GM18511 (cell line): ENCODE results near the gene LAMA4.

Experiments used
- ATAC-seq: cut with Tn5 transposase; IDR thresholded peaks from one replicate; pipeline ENCODE4 v1.9.1; 2021; ENCODE audit warnings: mild to moderate bottlenecking, moderate library complexity; ENCODE audit not compliant: unreplicated experiment

LAMA4 gene

DNA sequence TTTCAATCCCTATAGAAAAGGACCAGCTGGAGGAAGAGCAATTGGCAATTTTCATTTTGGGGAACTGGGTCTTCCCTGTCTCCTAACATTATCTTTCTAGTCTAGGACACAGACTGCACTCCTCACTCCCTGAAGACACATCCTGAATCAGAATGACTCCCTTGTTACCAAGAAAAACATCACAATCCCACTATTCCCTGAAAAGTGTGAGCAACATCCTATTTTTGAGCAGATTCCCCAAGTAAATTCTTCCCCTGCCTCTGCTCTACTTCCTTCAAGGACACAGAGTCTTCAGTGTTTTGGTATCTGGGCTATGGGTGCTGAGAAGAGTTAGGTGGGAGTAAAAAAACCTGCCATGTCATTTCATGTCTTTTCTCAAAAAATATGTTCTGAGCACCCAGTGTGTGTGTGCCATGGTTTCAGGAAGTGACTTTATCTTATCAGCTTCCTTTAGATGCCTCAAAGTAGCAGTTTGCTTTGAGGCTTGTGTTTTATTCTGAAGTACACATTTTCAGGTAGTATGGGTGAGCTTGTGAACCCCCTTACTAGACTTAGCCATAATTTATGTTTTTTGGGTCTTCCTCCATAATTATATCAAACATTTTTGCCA lies 12.4 kb downstream of the LAMA4 start:
- no peak for ATAC-seq

DNA sequence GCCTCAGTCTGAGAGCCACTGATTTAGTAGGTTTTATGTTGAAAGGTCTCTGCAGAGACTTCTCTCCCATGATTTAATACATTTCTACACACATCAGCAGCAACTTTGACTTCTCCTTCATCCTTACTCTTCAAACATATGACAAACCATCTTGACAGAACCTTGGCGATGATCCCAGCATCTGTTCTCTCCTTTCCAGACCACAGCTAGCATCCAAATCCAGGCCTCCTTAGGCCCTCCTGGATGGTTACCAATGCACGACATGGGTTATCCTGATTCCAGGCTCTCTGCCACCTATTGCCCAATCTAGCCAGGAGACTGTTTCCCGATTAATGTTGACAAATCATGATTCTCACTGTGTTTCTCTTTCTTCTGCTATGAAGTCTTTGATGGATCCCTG lies 16.8 kb downstream of the LAMA4 start:
- no peak for ATAC-seq

DNA sequence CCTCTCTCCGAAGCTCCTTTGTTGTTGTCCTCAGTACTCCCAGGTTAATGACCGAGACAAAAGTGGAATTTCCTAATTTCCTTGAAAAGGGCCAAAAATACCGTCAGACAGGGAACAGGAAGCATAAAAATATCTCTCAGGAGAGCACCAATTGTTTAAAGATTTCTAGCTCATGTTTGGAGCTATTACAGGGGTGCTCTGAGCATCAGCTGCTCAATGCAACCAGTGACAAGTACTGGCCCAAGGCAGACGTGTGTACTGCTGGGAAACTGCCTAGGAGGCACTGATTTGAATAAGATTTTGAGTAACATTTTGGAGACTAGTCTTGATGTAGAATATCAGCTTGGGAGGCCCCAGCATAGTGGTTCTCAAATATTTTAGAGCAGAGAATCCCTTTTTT lies 17.3 kb downstream of the LAMA4 start:
- ATAC-seq: no peak

DNA sequence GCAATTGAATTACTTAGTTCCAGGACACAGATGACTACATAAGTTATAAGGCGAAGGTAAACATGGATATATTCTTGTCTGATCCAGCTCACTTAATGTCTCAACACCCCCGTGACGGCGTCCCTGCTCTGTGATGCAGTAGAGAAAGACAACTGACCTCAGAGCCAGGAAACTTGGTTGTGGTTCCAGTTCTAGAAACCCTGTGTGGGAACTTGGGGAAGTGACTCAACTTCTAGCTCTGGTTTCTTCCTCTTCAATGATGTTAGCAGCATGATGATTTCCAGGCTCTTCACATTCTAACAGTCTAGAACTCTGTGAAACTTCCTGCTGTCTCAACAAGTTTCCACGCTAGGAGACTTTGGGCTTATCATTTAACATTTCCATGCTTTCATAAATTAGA lies 18.4 kb downstream of the LAMA4 start:
- no peak for ATAC-seq

DNA sequence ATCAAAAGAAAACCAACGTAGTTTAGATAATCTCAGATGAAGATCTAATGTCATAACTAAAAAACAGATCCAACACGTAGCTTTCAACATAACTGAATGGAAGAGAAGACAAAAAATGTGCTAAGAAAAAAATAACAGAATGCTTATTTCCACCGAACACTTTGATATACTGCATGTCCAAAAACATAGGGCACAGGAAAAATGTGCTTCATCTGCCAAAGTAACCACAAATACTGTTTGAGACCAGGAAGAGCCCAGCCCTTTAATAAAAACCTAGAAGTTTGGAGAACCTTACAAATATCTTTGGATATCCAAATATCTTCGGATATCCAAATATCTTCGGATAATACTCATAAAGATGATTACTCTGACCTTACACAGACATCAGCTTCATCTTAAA lies 19.8 kb downstream of the LAMA4 start:
- no peak for ATAC-seq

DNA sequence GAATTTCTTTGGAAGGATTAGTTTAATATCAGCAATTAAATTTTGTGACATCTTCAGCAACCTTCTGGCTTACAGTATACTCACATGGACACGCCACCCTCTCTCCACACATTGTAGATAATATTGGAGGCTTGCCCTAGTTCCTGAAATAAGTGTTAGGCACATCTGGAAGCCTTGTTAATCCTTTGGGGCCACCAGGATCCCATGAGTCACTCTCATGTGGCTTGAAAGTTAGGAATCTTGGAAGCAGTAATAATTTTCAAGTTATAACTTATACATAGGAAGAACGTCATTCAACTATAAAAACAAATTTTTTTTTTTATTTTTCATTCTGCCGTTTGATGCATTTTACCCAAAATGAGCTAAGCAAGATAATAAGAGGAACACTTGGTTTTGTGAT lies 20.5 kb downstream of the LAMA4 start:
- ATAC-seq: no peak

DNA sequence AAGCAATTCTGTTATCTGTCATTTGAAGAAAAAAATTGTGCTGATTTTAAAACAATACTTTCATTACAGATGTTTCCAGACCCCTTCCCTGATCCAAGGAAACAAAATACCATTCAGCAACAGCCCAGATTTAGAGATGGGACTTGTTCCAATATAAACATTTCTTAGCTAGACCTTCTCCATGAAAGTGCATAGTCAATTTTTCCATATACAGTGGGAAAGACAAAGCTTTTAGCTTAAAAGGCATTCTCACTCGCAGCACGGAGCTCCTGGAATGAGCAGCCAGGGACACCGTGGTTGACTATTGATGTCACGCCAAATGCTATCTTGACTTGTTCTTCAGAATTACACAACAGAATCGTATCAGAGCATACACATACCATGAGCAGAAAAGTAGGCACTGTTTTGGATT lies 21.5 kb downstream of the LAMA4 start:
- ATAC-seq: no peak

DNA sequence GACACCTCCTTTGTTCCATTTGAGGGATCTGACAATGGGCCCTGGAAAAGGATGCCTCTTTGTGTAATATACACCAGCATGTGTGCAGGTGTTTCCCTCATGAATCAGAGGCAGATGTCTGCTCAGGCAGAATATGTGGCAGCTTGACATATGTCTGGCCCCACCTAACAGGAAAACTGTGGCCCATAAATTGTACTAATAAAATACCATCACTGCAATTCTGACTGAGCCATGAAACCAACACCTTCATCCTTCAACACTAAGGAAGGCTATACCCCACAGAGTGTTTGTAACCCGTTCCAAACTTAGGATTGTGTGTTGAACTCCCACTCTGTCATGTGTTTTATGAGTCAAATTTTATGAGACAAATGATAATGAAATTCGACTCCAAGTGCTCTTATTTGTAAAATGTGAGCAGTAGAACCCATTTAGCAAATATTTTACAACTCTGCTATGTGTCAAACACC lies 22.7 kb downstream of the LAMA4 start:
- no peak for ATAC-seq

DNA sequence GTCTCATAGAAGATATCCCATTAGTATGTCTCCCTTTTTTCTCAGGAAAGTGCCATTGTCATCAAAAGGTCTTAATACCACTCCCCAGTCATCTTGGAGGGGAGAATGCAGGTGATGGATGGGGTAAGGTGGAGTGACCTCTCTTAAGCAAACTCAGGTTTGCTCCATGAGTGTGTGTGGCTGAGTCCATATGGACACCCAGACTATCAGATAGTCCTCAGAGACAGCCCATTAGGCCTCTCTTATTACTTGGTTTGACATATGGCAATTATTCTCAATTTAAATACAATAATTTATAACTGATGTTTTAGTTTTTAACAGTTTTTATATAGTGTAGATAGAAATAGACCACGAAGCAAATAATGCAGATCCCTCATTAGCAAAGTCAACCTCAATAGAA lies 23.2 kb downstream of the LAMA4 start:
- ATAC-seq: no peak

DNA sequence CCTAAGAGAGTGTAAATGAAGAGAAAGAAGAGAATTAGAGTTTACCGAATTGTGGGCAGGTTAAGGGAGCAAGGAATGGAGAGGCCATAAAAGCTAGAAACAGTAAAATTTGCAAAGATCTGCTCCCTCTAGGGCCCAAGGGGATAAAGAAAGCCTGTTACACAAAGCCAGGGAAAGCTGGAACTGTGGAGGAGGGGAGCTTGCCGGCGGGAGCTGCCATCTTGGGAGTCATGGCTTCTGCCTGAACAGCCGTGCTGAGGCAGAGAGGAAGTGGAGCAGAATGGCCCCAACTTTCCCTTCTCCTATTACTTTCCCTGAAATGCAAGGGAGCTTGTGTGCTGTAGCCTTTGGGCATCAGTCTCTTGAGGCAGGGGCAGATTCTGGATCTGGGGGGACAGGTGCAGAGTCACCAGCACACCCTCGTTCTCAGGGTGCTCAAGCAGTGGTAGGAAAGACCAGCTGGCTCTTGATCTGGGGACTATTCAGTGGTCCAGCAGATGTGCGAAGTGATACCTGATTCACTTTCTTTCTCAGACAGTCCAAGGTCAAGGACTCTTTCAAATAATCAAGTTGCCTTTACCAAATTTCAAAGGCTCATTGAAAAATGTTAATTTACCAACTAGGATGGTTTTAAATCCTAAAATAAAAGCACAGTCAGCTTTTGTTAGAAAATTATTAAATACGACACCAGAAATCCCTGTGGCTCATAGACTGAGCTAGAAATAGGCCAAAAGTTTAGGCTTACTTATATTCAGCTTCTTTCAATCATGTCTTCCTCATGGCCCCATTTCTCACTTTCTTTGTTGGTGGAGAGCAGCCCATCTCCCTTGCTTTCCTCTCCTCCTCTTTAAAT lies 25.7 kb downstream of the LAMA4 start:
- ATAC-seq: no peak

DNA sequence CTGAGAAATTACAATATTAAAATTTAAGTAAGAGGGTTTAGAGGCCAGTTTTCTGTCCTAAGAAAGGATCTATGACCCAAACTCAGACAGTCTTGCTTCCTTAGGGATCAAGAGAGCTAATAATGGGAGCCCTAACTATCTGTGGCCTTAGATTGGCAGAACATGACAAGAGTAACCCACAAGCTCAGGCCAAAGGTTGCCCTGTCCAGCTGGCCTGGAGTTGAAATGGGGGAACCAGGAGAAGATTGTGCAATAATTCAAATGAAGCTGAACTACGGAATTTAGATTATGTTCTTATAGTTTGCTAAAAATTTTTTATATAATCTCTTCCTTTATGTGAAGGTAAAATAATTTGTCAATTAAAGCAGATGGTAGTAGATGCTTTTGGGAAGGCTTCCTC lies 26.4 kb downstream of the LAMA4 start:
- ATAC-seq: no peak

DNA sequence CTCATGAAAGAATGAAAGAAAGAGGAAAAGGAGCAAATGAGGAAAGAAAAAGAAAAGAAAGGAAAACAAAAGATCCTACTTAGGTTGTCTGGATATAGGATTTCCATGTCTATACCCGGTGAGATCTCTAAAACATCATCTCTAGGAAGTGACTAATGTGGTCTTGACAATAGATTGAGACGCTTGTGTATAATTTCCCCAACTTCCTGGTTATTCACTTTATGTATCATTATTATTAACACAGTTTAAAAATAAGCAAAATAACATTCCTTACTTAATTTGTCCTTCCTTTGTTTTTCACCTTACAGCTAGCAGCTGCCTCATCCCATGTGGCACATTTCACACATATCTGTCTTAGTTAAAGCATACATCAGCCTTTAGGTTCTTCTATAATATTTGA lies 27.0 kb downstream of the LAMA4 start:
- no peak for ATAC-seq

DNA sequence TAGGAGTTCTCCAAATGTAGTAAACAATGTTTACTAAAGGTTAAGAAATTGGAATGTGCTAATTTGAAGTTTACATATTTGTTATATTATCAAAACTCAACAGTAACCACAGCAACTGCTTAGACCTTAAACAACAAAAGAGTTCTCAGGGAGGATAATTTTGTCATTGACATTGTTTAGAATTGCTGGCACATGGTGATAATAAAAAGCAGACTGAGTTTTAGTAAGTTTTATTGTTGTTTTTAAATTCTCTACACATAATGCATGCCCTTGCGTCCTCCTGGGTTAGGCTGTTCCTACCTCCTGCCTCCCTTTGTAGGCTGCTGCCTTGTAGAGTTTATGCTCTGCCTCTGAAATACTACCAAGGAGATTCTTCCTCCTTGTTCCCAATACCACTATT lies 28.7 kb downstream of the LAMA4 start:
- ATAC-seq: no peak

DNA sequence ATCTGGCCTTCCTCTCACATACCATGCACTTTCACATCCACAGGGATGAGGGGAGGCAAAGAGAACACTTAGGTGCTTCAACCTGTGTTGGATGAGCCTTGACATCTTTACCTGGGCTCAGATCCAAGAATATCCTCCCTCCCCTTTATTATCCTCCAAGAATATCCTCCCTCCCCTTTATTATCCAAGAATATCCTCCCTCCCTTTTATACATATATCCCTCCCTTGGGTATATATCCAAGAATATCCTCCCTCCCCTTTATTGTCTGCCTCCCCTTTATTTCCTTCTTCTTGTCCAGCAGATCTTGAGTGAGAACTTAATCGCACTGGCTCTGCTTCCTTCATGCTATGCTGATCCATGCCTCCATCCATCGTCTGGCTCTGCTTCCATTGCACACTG lies 30.3 kb downstream of the LAMA4 start:
- ATAC-seq: no peak

DNA sequence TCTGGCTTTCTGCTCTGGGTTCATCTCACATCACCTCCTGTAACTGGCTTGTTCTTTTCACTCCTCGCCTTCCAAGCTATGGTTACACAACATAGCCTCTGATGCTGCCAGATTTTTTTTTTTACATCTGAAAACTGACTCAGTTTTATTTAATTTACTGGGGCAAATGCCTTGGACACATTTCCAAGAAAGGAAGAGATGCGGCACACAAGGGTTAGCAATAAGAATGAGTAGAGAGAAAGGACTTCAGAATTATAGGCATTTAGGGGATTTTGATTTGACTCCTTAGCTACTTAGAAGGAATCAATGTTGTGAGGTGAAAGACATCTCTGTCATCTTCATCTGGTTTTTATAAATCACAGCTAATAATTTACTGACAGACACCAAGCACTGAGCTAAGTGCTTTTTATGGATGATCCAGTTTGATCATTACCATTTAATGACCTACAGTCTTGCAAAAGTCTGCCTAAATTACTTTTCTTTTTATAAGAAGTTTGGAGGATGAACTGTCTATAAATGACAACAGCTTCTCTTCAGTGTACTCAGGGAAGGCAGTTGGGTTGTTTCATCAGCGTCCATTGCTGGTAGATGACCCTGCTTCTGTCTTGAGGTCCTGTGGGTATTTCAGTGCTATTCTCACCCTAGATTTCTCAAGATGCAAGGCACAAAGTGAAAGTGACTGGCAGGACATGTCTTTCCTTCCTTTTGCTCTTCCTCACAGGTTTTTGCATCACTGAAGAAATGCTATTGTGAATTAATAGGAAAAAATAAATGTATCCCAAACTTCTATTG lies 31.1 kb downstream of the LAMA4 start:
- no peak for ATAC-seq

DNA sequence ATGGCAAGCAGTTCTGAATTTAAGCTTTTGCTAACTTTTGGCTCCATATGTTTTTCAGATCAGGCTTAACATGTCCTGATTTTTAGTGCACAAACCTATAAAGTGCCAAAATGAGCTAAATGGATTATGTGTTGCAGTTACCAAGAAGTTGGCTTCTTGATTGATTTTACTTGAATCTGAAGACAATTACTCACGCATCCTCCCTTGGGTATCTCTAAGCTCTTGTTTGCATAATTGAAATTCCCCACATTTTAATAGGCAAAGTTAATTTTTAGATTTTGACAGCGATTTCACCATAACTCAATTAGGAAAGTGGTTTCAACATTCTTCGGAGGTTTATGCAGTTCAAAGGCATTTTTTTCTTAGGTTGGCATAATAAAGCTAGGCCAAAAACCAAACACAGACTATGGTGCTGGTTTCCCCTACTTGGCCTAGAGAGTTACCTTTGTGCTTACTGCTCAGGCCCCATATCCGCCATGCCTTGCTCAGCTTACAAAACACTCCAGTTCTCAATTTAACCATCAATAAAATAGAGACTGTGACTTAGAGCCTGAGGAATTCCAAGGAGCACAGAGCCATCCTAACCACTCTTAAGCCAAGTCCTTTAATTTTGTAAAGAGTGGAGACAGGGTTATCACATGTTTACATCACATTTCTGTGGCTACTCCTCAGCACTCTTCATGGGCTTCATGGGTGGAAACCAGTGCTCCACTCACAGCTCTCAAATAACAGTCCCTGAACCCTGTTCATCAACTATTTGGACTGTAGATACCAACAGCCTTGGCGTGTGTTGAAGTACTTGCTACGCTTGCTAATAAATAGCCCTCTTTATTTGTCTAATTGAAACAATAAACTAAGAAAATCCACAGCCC lies 32.1 kb downstream of the LAMA4 start:
- no peak for ATAC-seq

DNA sequence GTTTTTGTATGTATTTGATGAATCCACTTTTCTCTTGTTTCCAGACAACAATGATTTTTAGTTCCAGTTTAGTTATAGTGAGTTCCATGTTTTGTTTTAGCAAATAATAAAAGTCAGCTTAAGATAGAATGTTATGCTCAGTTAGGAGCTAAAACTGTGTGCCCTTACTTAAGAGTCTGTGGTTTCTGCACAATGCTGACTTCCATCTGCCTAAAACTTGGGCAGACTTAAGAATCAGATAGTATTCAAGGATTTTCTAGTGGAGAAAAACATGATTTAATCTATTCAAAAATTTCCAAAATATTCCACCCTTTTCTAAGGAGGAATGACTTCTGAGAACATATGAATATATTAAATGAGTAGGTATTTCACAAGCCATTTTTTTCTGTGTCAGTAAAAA lies 32.8 kb downstream of the LAMA4 start:
- no peak for ATAC-seq

DNA sequence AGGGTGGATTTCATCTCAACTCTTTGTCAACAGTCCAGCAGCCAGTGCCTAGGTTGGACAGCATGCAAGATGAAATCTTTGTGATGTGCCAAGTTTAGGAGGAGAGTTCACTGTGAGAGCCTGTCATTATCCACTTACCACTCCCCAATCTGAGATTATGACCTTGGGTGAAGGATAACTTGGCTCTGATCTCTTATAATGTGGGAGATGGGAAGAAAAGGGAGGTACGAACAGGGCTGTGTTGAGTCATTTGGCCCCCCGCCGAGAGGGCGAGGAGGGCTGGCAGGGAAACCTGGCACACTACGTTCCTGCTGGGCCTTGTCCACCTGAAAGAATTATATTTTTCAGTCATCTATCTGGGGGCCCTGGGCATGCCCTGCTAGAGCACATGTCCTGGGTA lies 35.8 kb downstream of the LAMA4 start:
- ATAC-seq: no peak

DNA sequence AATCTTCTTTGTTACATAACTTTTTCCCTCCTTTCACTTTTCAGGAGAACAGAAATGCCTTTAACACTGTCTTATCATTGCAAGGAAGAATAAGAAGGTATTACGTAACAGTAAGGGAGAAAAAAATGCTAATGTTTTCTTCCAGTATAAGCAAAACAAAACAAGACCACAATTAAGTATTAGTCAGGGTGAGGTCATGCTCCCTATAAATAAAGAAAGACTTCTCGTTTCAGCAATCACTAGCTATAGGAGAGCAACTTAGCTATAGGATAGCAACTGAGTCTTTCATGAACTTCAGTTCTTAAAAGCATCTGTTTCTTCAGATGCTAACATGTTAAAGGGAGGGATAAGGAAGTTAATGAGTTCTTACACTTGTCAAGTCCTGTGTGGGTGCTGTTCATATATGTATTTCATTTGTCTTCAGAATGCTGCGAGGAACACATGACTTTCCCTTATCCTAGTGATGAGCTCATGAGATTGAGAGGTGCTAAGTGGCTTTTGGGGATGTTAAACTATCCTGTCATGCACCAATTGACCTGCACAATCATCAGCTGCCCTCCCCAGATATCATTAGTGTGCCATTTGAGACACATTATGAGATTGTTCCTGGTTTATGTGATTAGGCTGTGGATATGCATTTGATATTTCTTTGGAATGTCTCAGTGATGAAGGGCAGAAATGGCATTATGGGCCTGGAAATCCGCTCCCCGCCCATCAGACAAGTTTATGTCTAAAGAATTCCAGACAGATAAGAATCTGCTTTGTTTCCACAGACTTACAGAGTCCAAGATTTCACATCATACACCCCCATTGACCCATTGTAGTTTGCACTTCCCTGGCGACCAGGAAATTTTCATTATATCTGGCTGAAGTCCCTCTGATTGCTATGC lies 37.5 kb downstream of the LAMA4 start:
- no peak for ATAC-seq
